ENCODE data around the gene APBA1.

The APBA1 gene

GRCh38 chr9:69696802-69697201 is 24.6 kb upstream of the APBA1 start:
- no peak for TF ChIP-seq CTCF (conservative IDR thresholded peaks at IDR 0.05; ENCODE audit: low read depth, low read length)

DNA sequence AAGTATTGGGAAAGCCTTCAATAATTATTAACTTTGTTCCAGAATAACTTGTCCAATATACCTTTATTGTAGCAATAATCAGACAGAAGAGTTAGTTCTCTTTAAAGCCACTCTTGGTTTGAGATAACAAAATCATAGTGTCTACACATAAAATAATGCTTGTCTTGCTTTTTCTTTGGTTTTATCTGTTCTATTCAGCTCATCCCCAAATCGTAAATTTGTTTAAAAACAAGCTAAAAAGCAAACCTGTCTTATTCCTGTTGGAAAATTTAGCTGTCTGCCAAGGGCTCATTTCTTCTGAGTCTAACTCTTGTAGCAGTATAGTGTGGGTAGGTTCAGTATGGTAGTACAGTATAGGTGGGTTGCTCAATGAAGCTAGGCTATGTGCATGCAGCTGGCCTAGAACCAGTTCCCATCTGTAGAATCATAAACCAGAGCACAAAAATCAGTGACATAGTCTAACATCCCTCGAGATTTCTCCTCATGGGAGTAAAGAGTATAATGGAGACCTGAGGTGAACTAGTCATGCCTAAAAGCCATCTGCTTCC is 17.9 kb upstream of the APBA1 start:
- no peak for DNase-seq (ENCODE audit: low read depth)
- TF ChIP-seq CTCF (conservative IDR thresholded peaks at IDR 0.05; ENCODE audit: low read depth, low read length) = no peak
- no peak overlapping the region for H3K4me3 ChIP-seq (ENCODE audit: low read depth, low read length)

More at GRCh38 chr9:69696802-69697201, 24.6 kb upstream of the APBA1 start:
- DNase-seq (ENCODE audit: low read depth) = no peak
- no peak overlapping the region for H3K4me3 ChIP-seq (ENCODE audit: low read depth, low read length)

DNA sequence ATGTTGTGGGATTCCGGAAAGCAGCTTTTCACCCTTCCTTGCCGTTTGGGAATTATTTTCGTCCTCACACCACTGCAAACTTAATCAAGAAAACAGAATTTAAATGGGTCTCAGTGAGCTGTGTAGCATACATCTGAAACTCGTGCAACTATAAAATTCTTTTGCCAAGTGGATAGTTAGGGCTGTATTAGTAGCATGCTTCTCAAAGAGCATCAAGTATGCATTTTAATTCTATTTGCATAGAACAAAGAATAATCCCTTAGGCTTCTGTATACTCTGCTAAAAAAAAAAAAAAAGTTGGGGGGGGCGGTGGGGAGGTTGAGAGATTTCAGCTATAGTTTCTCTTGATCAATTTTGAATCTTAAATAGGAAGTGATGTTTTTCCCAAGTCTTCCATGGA is 11.8 kb upstream of the APBA1 start:
- no peak overlapping the region for H3K4me3 ChIP-seq (ENCODE audit: low read depth, low read length)
- no peak for TF ChIP-seq CTCF (conservative IDR thresholded peaks at IDR 0.05; ENCODE audit: low read depth, low read length)
- no peak for DNase-seq (ENCODE audit: low read depth)

- no peak for DNase-seq (ENCODE audit: low read depth)
- TF ChIP-seq CTCF (conservative IDR thresholded peaks at IDR 0.05; ENCODE audit: low read depth, low read length) = no peak
- no peak overlapping the region for H3K4me3 ChIP-seq (ENCODE audit: low read depth, low read length)
Measured at GRCh38 chr9:69678843-69679538, 6.8 kb upstream of the APBA1 start.

GRCh38 chr9:69677931-69678330 is 5.8 kb upstream of the APBA1 start:
- TF ChIP-seq CTCF (conservative IDR thresholded peaks at IDR 0.05; ENCODE audit: low read depth, low read length) = no peak
- DNase-seq (ENCODE audit: low read depth) = no peak
- H3K4me3 ChIP-seq (ENCODE audit: low read depth, low read length) = no peak overlapping the region

GRCh38 chr9:69675563-69675962 is 3.4 kb upstream of the APBA1 start:
- no peak for TF ChIP-seq CTCF (conservative IDR thresholded peaks at IDR 0.05; ENCODE audit: low read depth, low read length)
- H3K4me3 ChIP-seq (ENCODE audit: low read depth, low read length) = no peak overlapping the region
- DNase-seq (ENCODE audit: low read depth) = no peak
